ENCODE measurements around the gene DXO.

- TF ChIP-seq, protein P1, sequence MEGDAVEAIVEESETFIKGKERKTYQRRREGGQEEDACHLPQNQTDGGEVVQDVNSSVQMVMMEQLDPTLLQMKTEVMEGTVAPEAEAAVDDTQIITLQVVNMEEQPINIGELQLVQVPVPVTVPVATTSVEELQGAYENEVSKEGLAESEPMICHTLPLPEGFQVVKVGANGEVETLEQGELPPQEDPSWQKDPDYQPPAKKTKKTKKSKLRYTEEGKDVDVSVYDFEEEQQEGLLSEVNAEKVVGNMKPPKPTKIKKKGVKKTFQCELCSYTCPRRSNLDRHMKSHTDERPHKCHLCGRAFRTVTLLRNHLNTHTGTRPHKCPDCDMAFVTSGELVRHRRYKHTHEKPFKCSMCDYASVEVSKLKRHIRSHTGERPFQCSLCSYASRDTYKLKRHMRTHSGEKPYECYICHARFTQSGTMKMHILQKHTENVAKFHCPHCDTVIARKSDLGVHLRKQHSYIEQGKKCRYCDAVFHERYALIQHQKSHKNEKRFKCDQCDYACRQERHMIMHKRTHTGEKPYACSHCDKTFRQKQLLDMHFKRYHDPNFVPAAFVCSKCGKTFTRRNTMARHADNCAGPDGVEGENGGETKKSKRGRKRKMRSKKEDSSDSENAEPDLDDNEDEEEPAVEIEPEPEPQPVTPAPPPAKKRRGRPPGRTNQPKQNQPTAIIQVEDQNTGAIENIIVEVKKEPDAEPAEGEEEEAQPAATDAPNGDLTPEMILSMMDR (IDR thresholded peaks at IDR 0.05; ENCODE audit: insufficient read depth, low read length, poor library complexity, severe bottlenecking), result no peak
- no peak for TF ChIP-seq EZH2phosphoT487 (conservative IDR thresholded peaks at IDR 0.05; ENCODE audit: low read length)
Measured at GRCh38 chr6:31979238-31979898, 7.4 kb upstream of the DXO start.

All from SU-DHL-6 (cell line).